AG04450 (cell line): Measurements from ENCODE around the gene KRT78. TPM values are rescaled to one million over a fixed set of nuclear protein-coding genes. Genes with fewer than 3 reads are reported as not detected.

ENCODE experiments used
- CTCF ChIA-PET: fragments of 300-600, 350-600 bp; formaldehyde crosslinking; extraction: SDS; loops from one replicate; lab custom pipeline; 2022; ENCODE audit warnings: antibody characterized with exemption, inconsistent platforms; lab: Charles Lee
- POLR2A ChIA-PET: fragments of 350-600 bp; formaldehyde crosslinking; extraction: SDS; loops from one replicate; lab custom pipeline; 2021; ENCODE audit warnings: antibody characterized with exemption, inconsistent platforms; lab: Yijun Ruan, JAX
- DNase-seq: peaks from one replicate; pipeline ENCODE4 v3.0.0-alpha.2; 2011; ENCODE audit warnings: low read depth, low spot score
- H3K27ac ChIP-seq: one replicate; pipeline ENCODE4 v1.5.1; 2012; ENCODE audit warnings: low read depth, low read length, control low read depth
- H3K27me3 ChIP-seq: one replicate; pipeline ENCODE4 v1.6.0; 2012; ENCODE audit warnings: low read length; ENCODE audit not compliant: control insufficient read depth, insufficient read depth
- H3K4me3 ChIP-seq: 2 replicates; pipeline ENCODE4 v1.5.1; 2011; ENCODE audit warnings: mild to moderate bottlenecking, low read depth, low read length, control low read depth
- H3K9me3 ChIP-seq: 2 replicates; pipeline ENCODE4 v1.5.1; 2012; ENCODE audit warnings: low read length; ENCODE audit not compliant: control insufficient read depth, insufficient read depth
- polyA minus RNA-seq: library from RNA; depleted of rRNA, polyadenylated mRNA; stranded (reverse); fragments of >200 nt; gene quantifications from 2 replicates; pipeline ENCODE4 v1.2.3, GENCODE V29; 2011; rRNA and poly(A)+ RNA removed
- polyA plus RNA-seq: library from polyadenylated mRNA; depleted of rRNA; stranded (reverse); fragments of >200 nt; gene quantifications from 2 replicates; pipeline ENCODE4 v1.2.3, GENCODE V29; 2011; rRNA removed
- TF ChIP-seq, protein P1 (sequence below): IDR thresholded peaks from 2 replicates; pipeline ENCODE4 v1.5.1; 2011; ENCODE audit warnings: low read depth, low read length, control low read depth, inconsistent platforms

KRT78 gene, protein sequence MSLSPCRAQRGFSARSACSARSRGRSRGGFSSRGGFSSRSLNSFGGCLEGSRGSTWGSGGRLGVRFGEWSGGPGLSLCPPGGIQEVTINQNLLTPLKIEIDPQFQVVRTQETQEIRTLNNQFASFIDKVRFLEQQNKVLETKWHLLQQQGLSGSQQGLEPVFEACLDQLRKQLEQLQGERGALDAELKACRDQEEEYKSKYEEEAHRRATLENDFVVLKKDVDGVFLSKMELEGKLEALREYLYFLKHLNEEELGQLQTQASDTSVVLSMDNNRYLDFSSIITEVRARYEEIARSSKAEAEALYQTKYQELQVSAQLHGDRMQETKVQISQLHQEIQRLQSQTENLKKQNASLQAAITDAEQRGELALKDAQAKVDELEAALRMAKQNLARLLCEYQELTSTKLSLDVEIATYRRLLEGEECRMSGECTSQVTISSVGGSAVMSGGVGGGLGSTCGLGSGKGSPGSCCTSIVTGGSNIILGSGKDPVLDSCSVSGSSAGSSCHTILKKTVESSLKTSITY
- polyA plus RNA-seq (not detected in 2 replicates), polyA minus RNA-seq (not detected in 2 replicates)

DNA sequence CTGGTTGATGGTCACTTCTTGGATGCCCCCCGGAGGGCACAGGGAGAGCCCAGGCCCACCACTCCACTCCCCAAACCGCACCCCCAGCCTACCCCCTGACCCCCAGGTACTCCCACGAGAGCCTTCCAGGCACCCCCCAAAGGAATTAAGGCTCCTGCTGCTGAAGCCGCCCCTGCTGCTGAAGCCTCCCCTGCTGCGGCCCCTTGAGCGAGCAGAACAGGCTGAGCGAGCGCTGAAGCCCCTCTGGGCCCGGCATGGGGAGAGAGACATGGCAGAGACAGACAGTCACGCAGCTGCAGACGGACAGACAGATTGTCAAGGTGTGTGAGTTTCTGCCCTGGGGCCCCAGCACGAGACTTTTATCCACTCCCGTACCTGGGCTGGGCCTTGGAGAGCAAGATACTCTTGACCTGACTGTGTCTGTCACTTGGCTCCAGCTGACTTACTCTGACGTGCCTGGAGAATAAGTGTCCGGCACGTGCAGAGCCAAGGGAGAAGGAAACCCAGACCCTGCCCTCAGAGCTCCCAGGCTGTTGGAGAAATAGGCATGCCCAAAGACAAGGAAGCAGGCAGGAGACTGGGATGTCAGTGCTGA lies at the start of gene KRT78:
Gene KRT78 (minus strand): TSS at position 334 of the 595 bp plus-strand sequence. CDS start 64 bp downstream, at position 270.
- no peak for DNase-seq
- TF ChIP-seq, protein P1, sequence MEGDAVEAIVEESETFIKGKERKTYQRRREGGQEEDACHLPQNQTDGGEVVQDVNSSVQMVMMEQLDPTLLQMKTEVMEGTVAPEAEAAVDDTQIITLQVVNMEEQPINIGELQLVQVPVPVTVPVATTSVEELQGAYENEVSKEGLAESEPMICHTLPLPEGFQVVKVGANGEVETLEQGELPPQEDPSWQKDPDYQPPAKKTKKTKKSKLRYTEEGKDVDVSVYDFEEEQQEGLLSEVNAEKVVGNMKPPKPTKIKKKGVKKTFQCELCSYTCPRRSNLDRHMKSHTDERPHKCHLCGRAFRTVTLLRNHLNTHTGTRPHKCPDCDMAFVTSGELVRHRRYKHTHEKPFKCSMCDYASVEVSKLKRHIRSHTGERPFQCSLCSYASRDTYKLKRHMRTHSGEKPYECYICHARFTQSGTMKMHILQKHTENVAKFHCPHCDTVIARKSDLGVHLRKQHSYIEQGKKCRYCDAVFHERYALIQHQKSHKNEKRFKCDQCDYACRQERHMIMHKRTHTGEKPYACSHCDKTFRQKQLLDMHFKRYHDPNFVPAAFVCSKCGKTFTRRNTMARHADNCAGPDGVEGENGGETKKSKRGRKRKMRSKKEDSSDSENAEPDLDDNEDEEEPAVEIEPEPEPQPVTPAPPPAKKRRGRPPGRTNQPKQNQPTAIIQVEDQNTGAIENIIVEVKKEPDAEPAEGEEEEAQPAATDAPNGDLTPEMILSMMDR: no peak
- no peak within 1 kb of the TSS for H3K4me3 ChIP-seq
- ChIA-PET POLR2A (no interaction called here), CTCF (interaction anchor here (1.3 kb wide), 1 partner anchor 17 kb away, joined by 3 read pairs; no protein-coding TSS in a partner anchor)
- no peaks in the 10 kb centered on the region for H3K9me3 ChIP-seq
- H3K27me3 ChIP-seq: peaks cover 24% of the 10 kb centered on the region
- no peak within 1 kb of the TSS for H3K27ac ChIP-seq

DNA sequence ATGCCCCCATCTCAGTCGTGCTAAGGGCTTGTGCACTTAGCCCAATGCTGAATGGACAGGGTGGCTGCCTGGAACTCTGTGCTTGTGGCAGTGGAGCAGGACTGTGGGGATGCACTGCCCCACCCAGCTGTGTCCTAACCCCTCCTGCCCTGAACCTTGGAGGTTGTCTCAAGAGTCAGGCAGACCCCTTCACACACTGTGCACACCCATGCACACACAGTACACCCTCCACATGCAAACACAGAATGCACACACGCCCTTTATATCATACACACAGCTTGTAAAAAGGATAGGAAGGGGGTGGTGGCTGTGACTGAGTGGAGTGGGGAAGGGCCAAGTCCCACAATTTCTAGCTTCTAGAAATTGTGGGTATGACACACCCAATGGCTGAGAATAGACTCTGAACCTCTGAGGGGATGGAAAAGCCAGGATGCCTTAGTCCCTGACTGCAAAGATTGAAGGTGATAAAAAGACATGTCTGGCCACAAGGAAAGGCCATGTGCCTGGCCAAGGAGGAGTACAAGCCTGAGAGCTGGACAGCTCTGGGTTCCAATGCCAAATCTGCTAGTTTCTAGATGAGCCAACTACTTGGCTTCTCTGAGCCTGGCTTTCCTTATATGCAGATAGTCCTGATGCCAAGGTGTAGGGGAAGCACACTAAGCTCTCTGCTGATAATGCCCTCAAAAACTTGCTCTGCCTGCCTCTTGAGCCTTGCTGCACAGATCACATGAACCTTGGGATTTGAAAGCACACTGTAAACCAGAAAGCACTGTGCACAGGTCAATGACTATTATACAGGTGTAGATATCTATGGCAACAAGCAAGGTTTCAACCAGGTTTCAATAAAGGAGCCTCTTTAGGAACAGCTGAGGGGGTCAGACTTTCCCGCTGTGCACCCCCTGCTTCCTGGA lies 47.7 kb upstream of the KRT78 start:
- no peak for DNase-seq
- H3K27ac ChIP-seq: no peak overlapping the region
- ChIA-PET POLR2A (no interaction called here), CTCF (interaction anchor here (0.9 to 7.0 kb wide), 4 partner anchors 12 to 315 kb away, joined by 3 to 74 read pairs (median 13); no protein-coding TSS in a partner anchor)
- TF ChIP-seq, protein P1: no peak
- H3K4me3 ChIP-seq: no peak overlapping the region
- peaks cover 5% of the 10 kb centered on the region for H3K27me3 ChIP-seq
- no peaks in the 10 kb centered on the region for H3K9me3 ChIP-seq

DNA sequence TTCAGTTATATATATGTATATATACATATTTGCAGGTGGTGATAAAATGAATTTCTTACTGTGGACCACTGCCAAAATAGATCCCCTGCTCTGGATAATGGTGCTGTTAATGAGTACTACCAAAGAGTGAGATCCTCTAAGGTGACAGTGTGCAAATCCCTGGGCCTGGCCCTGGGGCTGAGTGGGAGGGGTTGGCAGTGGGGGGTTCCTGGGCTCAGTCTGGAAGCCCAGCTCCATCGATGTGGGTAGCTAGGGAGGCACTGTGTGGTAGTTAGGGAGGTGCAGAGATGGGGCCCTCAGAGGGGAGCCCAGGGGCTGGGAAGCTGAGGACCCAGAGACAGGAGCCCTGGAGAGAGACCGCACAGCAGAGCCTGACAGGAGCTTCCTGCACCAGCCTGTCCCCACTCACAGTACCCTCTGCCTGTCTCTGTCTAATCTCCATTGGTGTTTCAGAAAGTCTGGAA lies 47.0 kb upstream of the KRT78 start:
- peaks cover 5% of the 10 kb centered on the region for H3K27me3 ChIP-seq
- no peak overlapping the region for H3K27ac ChIP-seq
- no peak overlapping the region for H3K4me3 ChIP-seq
- DNase-seq: no peak
- TF ChIP-seq, protein P1: no peak
- ChIA-PET POLR2A (no interaction called here), CTCF (interaction anchor here (0.9 to 7.0 kb wide), 3 partner anchors 11 to 85 kb away, joined by 3 to 74 read pairs (median 23); no protein-coding TSS in a partner anchor)
- H3K9me3 ChIP-seq: no peaks in the 10 kb centered on the region

DNA sequence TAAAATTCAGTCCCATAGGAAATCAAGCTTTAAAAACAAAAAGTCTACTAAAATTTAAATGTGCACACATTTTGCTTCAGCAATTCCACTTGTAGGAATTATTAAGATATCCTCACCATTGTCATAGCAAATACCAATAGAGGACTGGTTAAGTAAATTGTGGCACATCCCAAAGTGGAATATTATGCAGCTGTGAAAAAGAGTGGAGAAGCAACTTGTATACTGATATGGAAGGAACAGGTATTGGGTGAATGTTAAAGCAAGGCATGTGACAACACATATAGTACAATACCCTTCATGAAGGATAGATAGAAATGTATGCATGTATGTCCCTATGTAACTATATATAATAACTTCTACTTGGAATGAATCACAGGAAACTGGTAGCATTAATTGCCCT lies 44.2 kb upstream of the KRT78 start:
- CTCF ChIA-PET: interaction anchor here (0.7 to 7.0 kb wide), 3 partner anchors 8 to 39 kb away, joined by 3 to 74 read pairs (median 3); no protein-coding TSS in a partner anchor
- Histone ChIP-seq H3K27ac (no peak overlapping the region), H3K9me3 (no peaks in the 10 kb centered on the region), H3K27me3 (peaks cover 5% of the 10 kb centered on the region), H3K4me3 (no peak overlapping the region)
- DNase-seq: no peak
- POLR2A ChIA-PET: no interaction called here
- TF ChIP-seq, protein P1: no peak
